ENCODE measurements around the gene CACNG5.
A peak's percentile ranks its signal among the peaks of the same experiment; 100 is the strongest.

Gene CACNG5

DNA sequence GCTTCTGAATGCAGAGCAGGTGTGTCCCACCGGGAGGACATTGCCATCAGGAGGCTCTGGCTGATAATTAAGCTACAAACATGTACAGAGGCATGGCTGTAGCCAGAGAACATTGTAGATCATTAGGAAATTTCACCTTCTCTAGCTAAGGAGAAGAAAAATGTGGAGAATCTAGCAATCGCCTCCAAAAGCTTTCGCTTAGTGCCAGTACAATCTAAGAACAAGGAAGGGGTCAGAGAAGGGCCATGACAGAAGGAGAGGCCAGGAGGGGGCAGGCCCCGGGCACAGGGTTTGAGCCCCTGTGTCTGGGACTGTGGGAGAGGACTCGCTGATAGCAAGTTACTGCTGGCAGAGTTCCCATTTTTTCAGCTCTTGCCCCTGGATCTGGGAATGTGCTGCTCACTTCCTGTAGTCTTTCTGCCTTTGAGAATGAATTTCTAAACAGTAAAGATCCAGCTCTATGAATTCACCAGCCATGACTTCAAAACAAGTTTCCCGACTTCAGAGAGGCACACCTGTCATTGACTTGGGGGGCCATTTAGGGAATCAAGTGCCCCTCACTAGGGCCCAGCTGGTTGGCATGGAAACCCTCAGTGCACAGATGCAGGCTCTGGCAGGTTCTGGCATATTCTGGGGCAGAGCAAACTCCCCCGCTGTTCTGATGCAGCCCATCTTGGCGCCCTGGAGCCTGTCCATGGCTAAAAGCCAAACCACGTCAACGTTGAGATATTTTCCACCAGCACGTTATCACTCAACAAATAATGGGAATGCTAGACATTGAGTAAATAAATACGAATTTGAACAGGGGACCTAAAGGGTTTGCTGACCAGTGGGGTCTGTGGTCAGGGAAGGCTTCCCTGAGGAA is 70.1 kb downstream of the CACNG5 start:
- TF ChIP-seq EZH2phosphoT487 (IDR thresholded peaks at IDR 0.05; ENCODE audit: low read depth) (no peak), CTCF (IDR thresholded peaks at IDR 0.05; ENCODE audit: low read depth, low read length) (no peak)
- no peak overlapping the region for H3K27ac ChIP-seq (ENCODE audit: low read length)
- H3K4me2 ChIP-seq (ENCODE audit: low read length), result no peak overlapping the region
- H3K4me3 ChIP-seq (ENCODE audit: low read length), result no peak overlapping the region
- peaks cover 4% of the 10 kb centered on the region; the same call in 1 of the 2 replicates for H3K4me1 ChIP-seq (ENCODE audit: low read length)
- no peaks in the 10 kb centered on the region for H3K79me2 ChIP-seq (ENCODE audit: low read length)
- H2AFZ ChIP-seq (ENCODE audit: low read depth, low read length), result no peak overlapping the region
- H3K9ac ChIP-seq (ENCODE audit: low read length), result no peak overlapping the region
- H3K36me3 ChIP-seq (replicated peaks; ENCODE audit: low read depth, low read length), result no peaks in the 10 kb centered on the region
- H3K27me3 ChIP-seq (ENCODE audit: low read depth, low read length), result no peaks in the 10 kb centered on the region; the same call in 1 of the 2 replicates
- H4K20me1 ChIP-seq (ENCODE audit: insufficient read depth, low read length), result no peaks in the 10 kb centered on the region
- H3K9me3 ChIP-seq (ENCODE audit: insufficient read depth, low read length), result no peaks in the 10 kb centered on the region

GRCh38 chr17:66906321-66907278 is 71.7 kb downstream of the CACNG5 start:
- H2AFZ ChIP-seq (ENCODE audit: low read depth, low read length), result peak overlapping the region; percentile 97
- H3K9ac ChIP-seq (ENCODE audit: low read length), result no peak overlapping the region
- no peaks in the 10 kb centered on the region for H3K27me3 ChIP-seq (ENCODE audit: low read depth, low read length)
- no peak for TF ChIP-seq EZH2phosphoT487 (IDR thresholded peaks at IDR 0.05; ENCODE audit: low read depth)
- peak; percentile 90 for TF ChIP-seq CTCF (IDR thresholded peaks at IDR 0.05; ENCODE audit: low read depth, low read length)
- H3K9me3 ChIP-seq (ENCODE audit: insufficient read depth, low read length), result no peaks in the 10 kb centered on the region
- peak overlapping the region; percentile 34 for H3K4me2 ChIP-seq (ENCODE audit: low read length)
- H4K20me1 ChIP-seq (ENCODE audit: insufficient read depth, low read length), result no peaks in the 10 kb centered on the region
- no peaks in the 10 kb centered on the region for H3K36me3 ChIP-seq (replicated peaks; ENCODE audit: low read depth, low read length)
- no peaks in the 10 kb centered on the region for H3K79me2 ChIP-seq (ENCODE audit: low read length)
- H3K27ac ChIP-seq (ENCODE audit: low read length), result no peak overlapping the region
- 0 out of 2 replicates have a peak overlapping the region, but pooled peaks have one; percentile 14 for H3K4me3 ChIP-seq (ENCODE audit: low read length)
- peaks cover 4% of the 10 kb centered on the region; the same call in 1 of the 2 replicates for H3K4me1 ChIP-seq (ENCODE audit: low read length)

DNA sequence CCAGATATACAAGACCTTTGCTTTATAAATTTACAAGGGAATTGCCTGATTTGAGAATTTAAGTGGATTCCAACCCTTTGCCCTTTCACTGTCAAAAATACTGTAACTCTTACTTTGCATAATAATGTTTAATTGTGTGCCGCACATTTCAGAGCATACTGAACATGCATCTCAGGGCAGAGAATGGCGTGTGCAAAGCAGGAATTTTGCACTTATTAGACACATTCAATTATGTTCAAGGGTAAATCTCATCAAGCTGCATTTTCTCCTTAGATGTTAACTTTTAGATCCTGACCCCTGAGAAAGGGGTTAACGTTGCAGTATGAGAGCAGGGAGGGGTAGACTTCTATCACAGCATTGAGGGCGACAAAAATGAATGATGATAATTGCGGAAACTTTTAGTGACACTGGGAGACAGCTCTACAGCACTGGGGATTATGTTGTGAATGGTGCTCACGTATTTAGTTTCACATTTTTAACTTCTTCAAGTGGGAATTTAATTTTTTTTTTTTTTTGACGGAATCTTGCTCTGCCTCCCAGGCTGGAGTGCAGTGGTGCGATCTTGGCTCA is 75.0 kb downstream of the CACNG5 start:
- H4K20me1 ChIP-seq (ENCODE audit: insufficient read depth, low read length), result no peaks in the 10 kb centered on the region
- H3K36me3 ChIP-seq (replicated peaks; ENCODE audit: low read depth, low read length), result no peaks in the 10 kb centered on the region
- no peak overlapping the region for H3K9ac ChIP-seq (ENCODE audit: low read length)
- no peaks in the 10 kb centered on the region for H3K9me3 ChIP-seq (ENCODE audit: insufficient read depth, low read length)
- peaks cover 2% of the 10 kb centered on the region; the same call in 1 of the 2 replicates for H3K27me3 ChIP-seq (ENCODE audit: low read depth, low read length)
- no peak overlapping the region for H3K27ac ChIP-seq (ENCODE audit: low read length)
- H2AFZ ChIP-seq (ENCODE audit: low read depth, low read length), result no peak overlapping the region
- no peak overlapping the region for H3K4me2 ChIP-seq (ENCODE audit: low read length)
- H3K4me1 ChIP-seq (ENCODE audit: low read length), result peaks cover 4% of the 10 kb centered on the region; the same call in 1 of the 2 replicates
- no peak for TF ChIP-seq EZH2phosphoT487 (IDR thresholded peaks at IDR 0.05; ENCODE audit: low read depth)
- TF ChIP-seq CTCF (IDR thresholded peaks at IDR 0.05; ENCODE audit: low read depth, low read length), result no peak
- H3K79me2 ChIP-seq (ENCODE audit: low read length), result no peaks in the 10 kb centered on the region
- H3K4me3 ChIP-seq (ENCODE audit: low read length), result no peak overlapping the region

All from OCI-LY3 (cell line).